ENCODE results near the gene TMEM242. TPM values are rescaled to one million over a fixed set of nuclear protein-coding genes. Genes with fewer than 3 reads are reported as not detected.

Gene TMEM242
- total and polyA plus RNA-seq, 7 donors, result 7.8 to 14.8 (median 14.0) TPM

- Histone ChIP-seq H3K27ac (no peak overlapping the region), H3K36me3 (ENCODE audit: insufficient read depth in 1 of 2, low read depth in 1 of 2) (no peaks in the 10 kb centered on the region), H3K4me3 (no peak overlapping the region), H3K9me3 (no peaks in the 10 kb centered on the region), H3K4me1 (no peaks in the 10 kb centered on the region), H3K27me3 (ENCODE audit: insufficient read depth in 3 of 3, low read length in 2 of 3) (no peaks in the 10 kb centered on the region)
- ATAC-seq (peak; percentile 49 to 81 (median 64)), DNase-seq (no peak)
- no peak for TF ChIP-seq CTCF (IDR thresholded peaks at IDR 0.05)
- intact Hi-C loops (cut with DNase I), result no loop called here
- WGBS, 3 donors, result 60 to 65% (median 64%) methylated on average over 9 of the region's 9 CpGs
These were observed 41.7 kb downstream of the TMEM242 start for GRCh38 chr6:157281570-157281969.

- Histone ChIP-seq H3K27ac (no peak overlapping the region), H3K36me3 (ENCODE audit: insufficient read depth in 1 of 2, low read depth in 1 of 2) (no peaks in the 10 kb centered on the region), H3K9me3 (no peaks in the 10 kb centered on the region), H3K4me1 (no peaks in the 10 kb centered on the region), H3K27me3 (ENCODE audit: insufficient read depth in 3 of 3, low read length in 2 of 3) (no peaks in the 10 kb centered on the region), H3K4me3 (no peak overlapping the region)
- no peak for TF ChIP-seq CTCF (IDR thresholded peaks at IDR 0.05)
- WGBS, 3 donors, result 80 to 95% (median 82%) methylated on average over 9 of the region's 9 CpGs
- intact Hi-C loops (cut with DNase I), result no loop called here
- ATAC-seq (no peak), DNase-seq (no peak)
These were observed 42.4 kb downstream of the TMEM242 start for GRCh38 chr6:157280947-157281346.

GRCh38 chr6:157280157-157280556 is 43.2 kb downstream of the TMEM242 start:
- Histone ChIP-seq H3K4me3 (no peak overlapping the region), H3K9me3 (no peaks in the 10 kb centered on the region), H3K27ac (no peak overlapping the region), H3K36me3 (ENCODE audit: insufficient read depth in 1 of 2, low read depth in 1 of 2) (no peaks in the 10 kb centered on the region), H3K4me1 (peaks cover 5% of the 10 kb centered on the region), H3K27me3 (ENCODE audit: insufficient read depth in 3 of 3, low read length in 2 of 3) (no peaks in the 10 kb centered on the region)
- no peak for TF ChIP-seq CTCF (IDR thresholded peaks at IDR 0.05)
- DNase-seq (no peak), ATAC-seq (no peak)
- intact Hi-C loops (cut with DNase I), result no loop called here
- WGBS, 3 donors, result 62 to 75% (median 69%) methylated on average over 17 of the region's 17 CpGs

- no peak for DNase-seq
- intact Hi-C loops (cut with DNase I), result loop anchor here (10.0 kb wide), 2 partner anchors 133 to 243 kb away; no protein-coding TSS in a partner anchor
These were observed 45.1 kb downstream of the TMEM242 start for GRCh38 chr6:157278171-157278570.

More at GRCh38 chr6:157278171-157278570, 45.1 kb downstream of the TMEM242 start:
- no peaks in the 10 kb centered on the region for H3K36me3 ChIP-seq (ENCODE audit: insufficient read depth in 1 of 2, low read depth in 1 of 2)
- no peak for ATAC-seq
- H3K27ac ChIP-seq, result no peak overlapping the region
- peaks cover 7% of the 10 kb centered on the region for H3K4me1 ChIP-seq
- H3K9me3 ChIP-seq, result no peaks in the 10 kb centered on the region
- no peak for TF ChIP-seq CTCF (IDR thresholded peaks at IDR 0.05)
- no peak overlapping the region for H3K4me3 ChIP-seq
- 93 to 95% (median 95%) methylated on average over 9 of the region's 9 CpGs for WGBS, 3 donors
- H3K27me3 ChIP-seq (ENCODE audit: insufficient read depth in 3 of 3, low read length in 2 of 3), result no peaks in the 10 kb centered on the region
